ENCODE measurements around the gene OR10D3. TPM values are rescaled to one million over a fixed set of nuclear protein-coding genes. Genes with fewer than 3 reads are reported as not detected.
"Not testable (repeated sequence)": the region's sequence is repeated elsewhere in the genome, so short reads cannot be mapped to it uniquely, and the experiment has no call there.

OR10D3 gene
- total RNA-seq, 2 donors from 2014 or later = not detected

DNA sequence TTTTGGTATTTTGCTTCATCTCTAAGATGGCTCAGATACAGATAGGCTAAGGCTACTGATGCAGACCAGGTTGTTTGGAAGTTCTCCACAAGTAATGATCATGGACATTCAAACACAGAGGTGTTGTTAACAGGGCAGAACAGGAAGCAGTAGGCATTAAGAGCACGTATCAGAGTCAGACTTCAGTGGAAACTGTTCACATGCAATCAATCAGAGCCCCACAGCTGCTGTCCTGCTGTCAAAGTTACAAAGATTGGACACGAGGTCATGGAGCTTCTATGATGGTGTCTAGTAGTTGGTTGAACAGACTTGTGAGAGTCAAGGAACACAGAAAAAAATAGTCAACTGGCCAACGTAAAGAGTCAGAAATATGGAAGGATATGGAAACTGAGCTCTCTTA is 19.8 kb downstream of the OR10D3 start:
- Mint-ChIP-seq H3K36me3 (ENCODE audit: insufficient read depth in 2 of 2) (no peaks in the 10 kb centered on the region), H3K27me3 (ENCODE audit: low read depth) (peaks cover 9% of the 10 kb centered on the region), H3K4me3 (no peak overlapping the region), H3K9me3 (no peaks in the 10 kb centered on the region), H3K27ac (no peak overlapping the region), H3K4me1 (ENCODE audit: low read depth) (peaks cover 4% of the 10 kb centered on the region)
- DNase-seq = no peak
- ATAC-seq (replicated peaks in 1 of 2) = no peak

DNA sequence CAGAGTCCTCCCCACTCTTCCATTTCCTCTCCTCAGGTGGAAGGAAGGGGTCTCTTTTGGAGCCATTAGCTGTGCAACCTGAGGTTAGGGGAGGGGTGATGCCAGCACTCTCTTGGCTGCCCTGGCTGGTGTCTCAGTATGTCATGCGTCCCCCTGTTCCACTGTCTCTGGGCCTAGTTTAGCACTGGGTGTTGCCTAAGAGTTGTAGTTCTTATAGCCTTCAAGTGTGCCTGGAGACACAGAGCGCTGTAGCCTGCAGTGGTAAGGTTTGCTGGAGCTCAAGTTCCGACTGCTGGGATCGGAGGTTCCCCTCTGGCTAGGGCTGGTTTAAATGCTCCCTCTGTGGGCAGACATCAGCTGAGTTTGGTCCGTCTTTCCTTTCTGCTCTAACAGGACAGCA is 20.9 kb downstream of the OR10D3 start:
- ATAC-seq (replicated peaks in 1 of 2) (no peak), DNase-seq (no peak)
- Mint-ChIP-seq H3K9me3 (no peaks in the 10 kb centered on the region), H3K27me3 (ENCODE audit: low read depth) (peaks cover 9% of the 10 kb centered on the region), H3K4me1 (ENCODE audit: low read depth) (no peaks in the 10 kb centered on the region), H3K27ac (no peak overlapping the region), H3K36me3 (ENCODE audit: insufficient read depth in 2 of 2) (no peaks in the 10 kb centered on the region), H3K4me3 (no peak overlapping the region)

DNA sequence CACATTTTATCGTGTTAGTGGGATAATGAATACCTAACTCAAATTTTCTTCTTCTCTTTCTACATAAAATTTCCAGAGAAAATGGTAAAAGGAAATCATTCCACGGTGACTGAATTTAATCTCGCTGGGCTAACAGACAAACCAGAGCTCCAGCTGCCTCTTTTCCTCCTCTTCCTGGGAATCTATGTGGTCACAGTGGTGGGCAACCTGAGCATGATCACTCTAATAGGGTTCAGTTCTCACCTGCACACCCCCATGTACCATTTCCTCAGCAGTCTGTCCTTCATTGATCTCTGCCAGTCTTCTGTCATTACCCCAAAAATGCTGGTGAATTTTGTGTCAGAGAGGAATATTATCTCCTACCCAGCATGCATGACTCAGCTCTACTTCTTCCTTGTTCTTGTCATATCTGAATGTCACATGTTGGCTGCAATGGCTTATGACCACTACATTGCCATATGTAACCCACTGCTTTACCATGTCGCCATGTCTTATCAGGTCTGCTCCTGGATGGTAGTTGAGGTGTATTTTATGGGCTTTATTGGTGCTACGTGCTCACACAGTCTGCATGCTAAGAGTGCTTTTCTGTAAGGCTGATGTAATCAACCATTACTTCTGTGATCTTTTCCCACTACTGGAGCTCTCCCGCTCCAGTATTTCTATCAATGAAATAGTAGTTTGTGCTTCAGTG is 24.1 kb downstream of the OR10D3 start:
- Mint-ChIP-seq H3K27ac (no peak overlapping the region), H3K27me3 (ENCODE audit: low read depth) (peaks cover 16% of the 10 kb centered on the region), H3K4me3 (no peak overlapping the region), H3K4me1 (ENCODE audit: low read depth) (no peaks in the 10 kb centered on the region), H3K36me3 (ENCODE audit: insufficient read depth in 2 of 2) (no peaks in the 10 kb centered on the region), H3K9me3 (no peaks in the 10 kb centered on the region)
- no peak for DNase-seq
- ATAC-seq (replicated peaks in 1 of 2) = no peak

DNA sequence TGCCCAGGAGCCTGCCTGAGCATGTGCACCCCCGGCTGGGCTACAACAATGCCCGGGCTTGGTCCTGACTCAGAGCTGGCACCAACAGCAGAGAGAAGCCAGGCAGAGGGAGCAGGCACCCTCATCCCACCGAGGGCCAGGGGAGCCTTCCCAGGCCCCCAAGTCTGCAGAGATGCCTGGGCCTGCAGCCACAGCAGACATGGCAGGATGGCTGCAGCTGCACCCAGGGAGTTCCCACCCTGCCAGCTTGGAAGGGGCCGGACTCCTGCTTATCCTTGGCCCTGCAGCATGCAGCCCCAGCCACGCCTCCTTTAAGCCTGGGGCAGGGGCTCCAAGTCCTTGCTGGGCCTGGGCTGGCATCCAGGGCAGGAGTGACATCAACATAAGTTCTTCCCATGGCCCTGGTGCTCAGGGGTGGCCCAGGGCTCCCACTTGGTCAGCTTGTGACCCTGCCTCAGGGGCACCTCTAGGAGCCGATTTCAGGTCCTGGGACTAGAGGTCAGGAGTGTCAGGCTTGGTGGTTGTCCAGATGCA is 26.7 kb downstream of the OR10D3 start:
- Mint-ChIP-seq H3K4me1 (ENCODE audit: low read depth) (no peaks in the 10 kb centered on the region), H3K27me3 (ENCODE audit: low read depth) (peaks cover 12% of the 10 kb centered on the region), H3K9me3 (no peaks in the 10 kb centered on the region), H3K36me3 (ENCODE audit: insufficient read depth in 2 of 2) (no peaks in the 10 kb centered on the region), H3K27ac (no peak overlapping the region), H3K4me3 (no peak overlapping the region)
- no peak for ATAC-seq (replicated peaks in 1 of 2)
- DNase-seq = no peak

DNA sequence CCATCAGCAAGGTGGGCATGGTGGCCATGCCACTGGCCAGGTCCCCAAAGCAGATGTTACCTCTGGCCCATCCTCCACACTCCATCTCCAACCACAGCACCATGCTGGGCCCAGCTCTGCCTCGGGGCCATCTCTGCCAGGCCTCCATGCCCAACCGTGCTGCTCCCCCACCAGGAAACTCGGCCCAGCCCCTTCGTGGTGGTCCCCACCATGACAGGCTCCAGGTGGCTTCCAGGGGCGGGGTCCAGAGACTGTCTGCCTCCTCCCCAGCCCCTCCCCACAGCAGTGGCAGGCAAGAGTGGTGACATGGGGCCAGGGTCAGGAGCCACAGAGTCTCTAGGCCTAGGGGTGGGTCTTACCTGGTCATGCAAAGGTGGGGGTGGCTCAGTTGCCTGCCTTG is 27.3 kb downstream of the OR10D3 start:
- Mint-ChIP-seq H3K36me3 (ENCODE audit: insufficient read depth in 2 of 2) (no peaks in the 10 kb centered on the region), H3K27ac (no peak overlapping the region), H3K4me1 (ENCODE audit: low read depth) (no peaks in the 10 kb centered on the region), H3K27me3 (ENCODE audit: low read depth) (peaks cover 12% of the 10 kb centered on the region), H3K4me3 (no peak overlapping the region), H3K9me3 (no peaks in the 10 kb centered on the region)
- DNase-seq (no peak), ATAC-seq (replicated peaks in 1 of 2) (no peak)

DNA sequence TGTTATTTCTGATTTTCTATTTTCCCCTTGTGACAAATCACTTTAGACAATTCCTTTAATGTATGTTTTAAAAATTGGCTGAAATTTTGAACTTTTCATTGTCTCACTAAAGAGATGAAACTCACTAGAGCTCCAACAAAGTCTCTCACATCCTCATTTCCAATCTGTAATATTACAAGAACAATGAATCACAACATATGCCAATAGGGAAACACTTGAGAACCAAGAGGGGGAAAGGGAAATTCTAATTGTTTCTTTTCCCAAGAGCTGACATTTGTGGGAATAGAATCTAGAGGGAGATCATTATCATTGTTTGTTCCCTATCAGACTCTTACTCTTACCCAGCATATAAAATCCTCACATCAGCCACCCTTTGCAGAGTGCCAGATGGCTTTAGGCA is 28.2 kb downstream of the OR10D3 start:
- DNase-seq = no peak
- H3K27me3 Mint-ChIP-seq (ENCODE audit: low read depth) = peaks cover 12% of the 10 kb centered on the region

DNA sequence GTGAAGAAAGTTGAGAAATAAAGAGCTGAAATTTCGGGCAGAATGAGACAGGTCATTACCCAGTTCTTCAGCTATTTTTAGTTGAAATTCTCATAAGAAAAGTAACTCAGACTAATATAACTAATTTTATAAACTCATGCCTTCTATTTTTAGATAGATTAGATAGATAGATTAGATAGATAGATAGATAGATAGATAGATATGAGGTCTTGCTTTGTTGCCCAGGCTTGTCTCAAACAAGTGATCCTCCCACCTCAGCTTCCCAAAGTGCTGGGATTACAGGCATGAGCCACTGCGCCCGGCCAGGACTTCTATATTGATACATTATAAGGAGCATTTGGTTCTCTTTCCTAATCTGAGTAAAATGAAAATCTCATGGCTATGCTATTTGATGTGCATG is 30.9 kb downstream of the OR10D3 start:
- DNase-seq = no peak
- Mint-ChIP-seq H3K4me1 (ENCODE audit: low read depth) (no peaks in the 10 kb centered on the region), H3K27me3 (ENCODE audit: low read depth) (peaks cover 12% of the 10 kb centered on the region), H3K9me3 (peaks cover 0 to 3% of the 10 kb centered on the region in 2 donors), H3K36me3 (ENCODE audit: insufficient read depth in 2 of 2) (no peaks in the 10 kb centered on the region), H3K4me3 (no peak overlapping the region), H3K27ac (no peak overlapping the region)
- no peak for ATAC-seq (replicated peaks in 1 of 2)

More for the DNA sequence above, 28.2 kb downstream of the OR10D3 start:
- Mint-ChIP-seq H3K4me1 (ENCODE audit: low read depth) (no peaks in the 10 kb centered on the region), H3K4me3 (no peak overlapping the region), H3K36me3 (ENCODE audit: insufficient read depth in 2 of 2) (no peaks in the 10 kb centered on the region), H3K9me3 (no peaks in the 10 kb centered on the region), H3K27ac (no peak overlapping the region)
- ATAC-seq (replicated peaks in 1 of 2) = no peak

DNA sequence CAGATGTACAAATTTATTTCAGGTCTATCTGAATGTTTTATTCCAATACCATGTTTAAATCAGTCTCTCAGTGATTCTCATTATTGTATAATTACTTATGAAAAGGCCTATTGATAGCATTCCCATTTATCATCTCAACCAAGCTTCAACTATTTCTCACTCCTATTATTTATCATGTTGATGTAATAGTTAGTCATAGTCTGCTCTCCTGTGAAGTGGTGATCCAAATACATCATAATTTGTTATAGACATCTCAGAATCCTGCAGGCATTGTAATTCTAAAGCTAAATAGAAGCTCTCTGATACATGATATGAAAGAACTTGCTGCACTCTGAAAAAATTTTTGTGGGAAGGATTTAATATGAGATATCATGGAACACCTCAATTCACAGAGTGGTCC is 36.0 kb downstream of the OR10D3 start:
- Mint-ChIP-seq H3K4me3 (no peak overlapping the region), H3K36me3 (ENCODE audit: insufficient read depth in 2 of 2) (no peaks in the 10 kb centered on the region), H3K27me3 (ENCODE audit: low read depth) (no peaks in the 10 kb centered on the region), H3K9me3 (peaks cover 0 to 3% of the 10 kb centered on the region in 2 donors), H3K27ac (no peak overlapping the region), H3K4me1 (ENCODE audit: low read depth) (no peaks in the 10 kb centered on the region)
- DNase-seq = no peak
- ATAC-seq (replicated peaks in 1 of 2) = no peak

DNA sequence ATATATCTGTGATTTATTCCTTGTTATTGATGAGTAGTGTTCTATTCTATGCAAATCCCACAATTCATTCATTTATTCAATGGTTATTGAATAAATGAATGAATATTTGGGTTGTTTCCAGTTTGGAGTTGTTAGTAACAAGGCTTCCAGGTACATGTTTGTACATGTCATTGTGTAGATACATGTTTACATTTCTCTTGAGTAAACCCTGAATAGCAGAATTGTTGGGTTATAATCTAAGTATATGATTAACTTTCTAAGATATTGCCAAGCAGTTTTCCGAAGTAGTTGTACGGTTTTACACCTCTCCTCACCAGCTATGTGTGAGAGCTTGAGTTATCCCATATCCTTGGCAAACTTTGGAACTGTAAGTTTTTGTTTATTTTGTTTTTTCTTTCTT is 39.3 kb downstream of the OR10D3 start:
- DNase-seq (no peak), ATAC-seq (replicated peaks in 1 of 2) (no peak)
- H3K27ac Mint-ChIP-seq = no peak overlapping the region
- no peaks in the 10 kb centered on the region for H3K27me3 Mint-ChIP-seq (ENCODE audit: low read depth)
- H3K9me3 Mint-ChIP-seq = no peaks in the 10 kb centered on the region
- no peaks in the 10 kb centered on the region for H3K36me3 Mint-ChIP-seq (ENCODE audit: insufficient read depth in 2 of 2)
- H3K4me1 Mint-ChIP-seq (ENCODE audit: low read depth) = no peaks in the 10 kb centered on the region
- H3K4me3 Mint-ChIP-seq = no peak overlapping the region

DNA sequence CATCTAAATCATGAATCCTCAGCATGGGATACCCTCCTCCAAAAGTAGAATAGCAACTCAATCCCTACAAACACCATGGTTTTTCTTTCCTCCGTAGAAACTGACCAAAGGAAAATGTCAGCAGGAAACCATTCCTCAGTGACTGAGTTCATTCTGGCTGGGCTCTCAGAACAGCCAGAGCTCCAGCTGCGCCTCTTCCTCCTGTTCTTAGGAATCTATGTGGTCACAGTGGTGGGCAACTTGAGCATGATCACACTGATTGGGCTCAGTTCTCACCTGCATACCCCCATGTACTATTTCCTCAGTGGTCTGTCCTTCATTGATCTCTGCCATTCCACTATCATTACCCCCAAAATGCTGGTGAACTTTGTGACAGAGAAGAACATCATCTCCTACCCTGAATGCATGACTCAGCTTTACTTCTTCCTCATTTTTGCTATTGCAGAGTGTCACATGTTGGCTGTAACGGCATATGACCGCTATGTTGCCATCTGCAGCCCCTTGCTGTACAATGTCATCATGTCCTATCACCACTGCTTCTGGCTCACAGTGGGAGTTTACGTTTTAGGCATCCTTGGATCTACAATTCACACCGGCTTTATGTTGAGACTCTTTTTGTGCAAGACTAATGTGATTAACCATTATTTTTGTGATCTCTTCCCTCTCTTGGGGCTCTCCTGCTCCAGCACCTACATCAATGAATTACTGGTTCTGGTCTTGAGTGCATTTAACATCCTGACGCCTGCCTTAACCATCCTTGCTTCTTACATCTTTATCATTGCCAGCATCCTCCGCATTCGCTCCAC is 41.7 kb downstream of the OR10D3 start:
- not testable (repeated sequence) for H3K27me3 Mint-ChIP-seq (ENCODE audit: low read depth); H3K4me1 Mint-ChIP-seq (ENCODE audit: low read depth); H3K27ac Mint-ChIP-seq; H3K4me3 Mint-ChIP-seq; ATAC-seq (replicated peaks in 1 of 2); DNase-seq; H3K36me3 Mint-ChIP-seq (ENCODE audit: insufficient read depth in 2 of 2); H3K9me3 Mint-ChIP-seq

DNA sequence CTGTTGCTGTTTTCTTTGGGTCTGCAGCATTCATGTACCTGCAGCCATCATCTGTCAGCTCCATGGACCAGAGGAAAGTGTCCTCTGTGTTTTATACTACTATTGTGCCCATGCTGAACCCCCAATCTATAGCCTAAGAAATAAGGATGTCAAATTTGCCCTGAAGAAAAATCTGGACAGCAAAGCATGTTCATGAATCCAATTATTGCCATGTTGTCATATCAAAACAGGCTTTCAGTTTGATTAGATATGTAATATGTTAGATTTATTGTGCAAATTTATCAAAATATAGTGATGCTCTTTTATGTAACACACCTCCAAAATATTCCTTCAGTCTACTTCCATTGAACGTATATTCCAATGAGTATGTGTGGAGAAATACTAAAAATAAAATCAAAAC is 42.3 kb downstream of the OR10D3 start:
- ATAC-seq (replicated peaks in 1 of 2) (no peak), DNase-seq (no peak)
- no peak overlapping the region for H3K27ac Mint-ChIP-seq
- no peaks in the 10 kb centered on the region for H3K9me3 Mint-ChIP-seq
- no peaks in the 10 kb centered on the region for H3K36me3 Mint-ChIP-seq (ENCODE audit: insufficient read depth in 2 of 2)
- H3K4me3 Mint-ChIP-seq = no peak overlapping the region
- no peaks in the 10 kb centered on the region for H3K4me1 Mint-ChIP-seq (ENCODE audit: low read depth)
- no peaks in the 10 kb centered on the region for H3K27me3 Mint-ChIP-seq (ENCODE audit: low read depth)

DNA sequence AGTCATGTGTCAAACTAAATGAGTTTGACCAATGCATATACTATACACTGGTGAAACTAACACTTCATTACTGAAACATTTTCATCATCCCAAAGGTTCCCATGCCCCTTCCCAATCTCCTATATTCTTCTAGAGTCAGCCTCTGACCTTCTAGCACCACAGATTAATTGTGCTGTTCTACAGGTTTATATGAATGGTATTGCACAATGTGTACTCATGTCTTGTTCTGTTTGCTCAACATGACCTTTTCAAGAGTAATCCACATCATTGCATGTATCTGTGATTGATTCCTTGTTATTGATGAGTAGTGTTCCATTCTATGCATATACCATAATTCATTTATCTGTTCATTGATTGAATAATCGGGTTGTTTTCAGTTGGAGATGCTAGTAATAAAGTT is 50.2 kb downstream of the OR10D3 start:
- Mint-ChIP-seq H3K9me3 (no peaks in the 10 kb centered on the region), H3K27ac (no peak overlapping the region), H3K27me3 (ENCODE audit: low read depth) (no peaks in the 10 kb centered on the region), H3K4me1 (ENCODE audit: low read depth) (no peaks in the 10 kb centered on the region), H3K4me3 (no peak overlapping the region), H3K36me3 (ENCODE audit: insufficient read depth in 2 of 2) (no peaks in the 10 kb centered on the region)
- DNase-seq (no peak), ATAC-seq (replicated peaks in 1 of 2) (no peak)
